ENCODE results near the gene JPH4. TPM values are rescaled to one million over a fixed set of nuclear protein-coding genes. Genes with fewer than 3 reads are reported as not detected.

Gene JPH4
- total RNA-seq, 2 donors from 2014 or later, result 0.18 to 0.91 TPM

DNA sequence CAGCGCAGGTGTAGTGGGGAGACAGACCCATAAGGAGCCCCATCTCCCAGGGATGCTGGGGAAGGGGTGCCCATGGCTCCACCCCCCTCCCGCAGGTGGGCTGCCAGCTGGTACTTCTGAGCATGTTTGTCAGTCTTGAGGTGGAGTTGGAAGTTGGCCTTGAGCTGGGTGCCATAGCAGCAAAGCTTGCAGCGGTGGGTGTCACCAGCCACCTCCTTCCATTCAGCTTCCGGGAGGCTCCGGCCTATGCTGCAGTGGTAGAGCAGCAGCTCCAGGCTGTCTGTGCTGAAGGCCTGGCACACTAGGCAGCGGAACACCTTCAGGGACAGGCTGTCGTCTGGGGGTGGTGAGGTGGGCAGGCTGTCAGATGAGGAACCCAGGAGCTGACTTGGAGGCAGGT, 45.9 kb downstream of the JPH4 start:
- TF ChIP-seq, protein P1, sequence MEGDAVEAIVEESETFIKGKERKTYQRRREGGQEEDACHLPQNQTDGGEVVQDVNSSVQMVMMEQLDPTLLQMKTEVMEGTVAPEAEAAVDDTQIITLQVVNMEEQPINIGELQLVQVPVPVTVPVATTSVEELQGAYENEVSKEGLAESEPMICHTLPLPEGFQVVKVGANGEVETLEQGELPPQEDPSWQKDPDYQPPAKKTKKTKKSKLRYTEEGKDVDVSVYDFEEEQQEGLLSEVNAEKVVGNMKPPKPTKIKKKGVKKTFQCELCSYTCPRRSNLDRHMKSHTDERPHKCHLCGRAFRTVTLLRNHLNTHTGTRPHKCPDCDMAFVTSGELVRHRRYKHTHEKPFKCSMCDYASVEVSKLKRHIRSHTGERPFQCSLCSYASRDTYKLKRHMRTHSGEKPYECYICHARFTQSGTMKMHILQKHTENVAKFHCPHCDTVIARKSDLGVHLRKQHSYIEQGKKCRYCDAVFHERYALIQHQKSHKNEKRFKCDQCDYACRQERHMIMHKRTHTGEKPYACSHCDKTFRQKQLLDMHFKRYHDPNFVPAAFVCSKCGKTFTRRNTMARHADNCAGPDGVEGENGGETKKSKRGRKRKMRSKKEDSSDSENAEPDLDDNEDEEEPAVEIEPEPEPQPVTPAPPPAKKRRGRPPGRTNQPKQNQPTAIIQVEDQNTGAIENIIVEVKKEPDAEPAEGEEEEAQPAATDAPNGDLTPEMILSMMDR (conservative IDR thresholded peaks at IDR 0.05), result no peak
- no peak overlapping the region for H3K4me3 Mint-ChIP-seq
- no peak overlapping the region for H3K9ac ChIP-seq (ENCODE audit: extremely low read depth, low read length, poor library complexity, severe bottlenecking)
- DNase-seq, result no peak
- peaks cover 4% of the 10 kb centered on the region for H3K4me1 ChIP-seq (ENCODE audit: control insufficient read depth, insufficient read depth, low read length)
- no peak overlapping the region for H3K4me3 ChIP-seq (ENCODE audit: low read length)
- H3K27me3 ChIP-seq (ENCODE audit: control insufficient read depth, insufficient read depth, low read length, poor library complexity, severe bottlenecking), result no peaks in the 10 kb centered on the region
- H3K9me3 Mint-ChIP-seq, result no peaks in the 10 kb centered on the region
- H3K9me3 ChIP-seq (ENCODE audit: control insufficient read depth, low read length), result no peaks in the 10 kb centered on the region
- WGBS, 2 experiments (ENCODE audit: insufficient coverage in 1 of 2, insufficient read length in 1 of 2), result 93 to 95% methylated on average over 5 to 7 of the region's 7 CpGs
- peaks cover 13% of the 10 kb centered on the region for H3K4me1 Mint-ChIP-seq
- H3K27me3 Mint-ChIP-seq (ENCODE audit: insufficient read depth), result no peaks in the 10 kb centered on the region
- peaks cover 4% of the 10 kb centered on the region for H3K36me3 ChIP-seq (ENCODE audit: control insufficient read depth, insufficient read depth, low read length)
- H3K27ac ChIP-seq (ENCODE audit: low read depth, low read length), result no peak overlapping the region
- H3K27ac Mint-ChIP-seq, result no peak overlapping the region
- peaks cover 18% of the 10 kb centered on the region for H3K36me3 Mint-ChIP-seq (ENCODE audit: low read depth)

DNA sequence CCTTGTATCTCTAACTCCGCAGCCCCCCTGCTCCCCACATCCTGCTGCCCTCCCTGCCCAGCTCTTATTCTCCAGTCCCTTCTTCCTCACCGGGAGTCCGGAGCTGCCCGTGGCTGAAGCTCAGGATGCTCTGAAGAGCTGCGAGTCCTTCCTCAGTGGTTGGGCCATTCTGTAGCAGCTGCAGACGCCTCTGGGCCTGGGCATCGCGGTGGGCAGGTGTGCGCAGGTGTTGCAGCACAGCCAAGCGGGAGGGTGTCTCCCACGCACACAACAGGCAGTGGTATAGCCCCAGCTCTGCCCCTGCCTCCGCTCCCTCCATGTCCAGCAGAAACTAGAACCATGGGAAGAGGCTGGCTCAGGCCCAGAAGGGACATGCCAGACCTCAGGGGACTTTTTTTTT, 47.2 kb downstream of the JPH4 start:
- no peak overlapping the region for H3K27ac ChIP-seq (ENCODE audit: low read depth, low read length)
- Mint-ChIP-seq H3K27me3 (ENCODE audit: insufficient read depth) (no peaks in the 10 kb centered on the region), H3K4me1 (peaks cover 5% of the 10 kb centered on the region), H3K9me3 (no peaks in the 10 kb centered on the region), H3K4me3 (no peak overlapping the region), H3K27ac (no peak overlapping the region), H3K36me3 (ENCODE audit: low read depth) (peaks cover 28% of the 10 kb centered on the region)
- H3K36me3 ChIP-seq (ENCODE audit: control insufficient read depth, insufficient read depth, low read length), result peaks cover 13% of the 10 kb centered on the region
- WGBS, 2 experiments (ENCODE audit: insufficient coverage in 1 of 2, insufficient read length in 1 of 2), result 95 to 99% methylated on average over 11 to 12 of the region's 12 CpGs
- H3K27me3 ChIP-seq (ENCODE audit: control insufficient read depth, insufficient read depth, low read length, poor library complexity, severe bottlenecking), result no peaks in the 10 kb centered on the region
- H3K9me3 ChIP-seq (ENCODE audit: control insufficient read depth, low read length), result no peaks in the 10 kb centered on the region
- no peaks in the 10 kb centered on the region for H3K4me1 ChIP-seq (ENCODE audit: control insufficient read depth, insufficient read depth, low read length)
- TF ChIP-seq, protein P1 (conservative IDR thresholded peaks at IDR 0.05), result no peak
- no peak overlapping the region for H3K4me3 ChIP-seq (ENCODE audit: low read length)
- DNase-seq, result no peak
- H3K9ac ChIP-seq (ENCODE audit: extremely low read depth, low read length, poor library complexity, severe bottlenecking), result no peak overlapping the region

DNA sequence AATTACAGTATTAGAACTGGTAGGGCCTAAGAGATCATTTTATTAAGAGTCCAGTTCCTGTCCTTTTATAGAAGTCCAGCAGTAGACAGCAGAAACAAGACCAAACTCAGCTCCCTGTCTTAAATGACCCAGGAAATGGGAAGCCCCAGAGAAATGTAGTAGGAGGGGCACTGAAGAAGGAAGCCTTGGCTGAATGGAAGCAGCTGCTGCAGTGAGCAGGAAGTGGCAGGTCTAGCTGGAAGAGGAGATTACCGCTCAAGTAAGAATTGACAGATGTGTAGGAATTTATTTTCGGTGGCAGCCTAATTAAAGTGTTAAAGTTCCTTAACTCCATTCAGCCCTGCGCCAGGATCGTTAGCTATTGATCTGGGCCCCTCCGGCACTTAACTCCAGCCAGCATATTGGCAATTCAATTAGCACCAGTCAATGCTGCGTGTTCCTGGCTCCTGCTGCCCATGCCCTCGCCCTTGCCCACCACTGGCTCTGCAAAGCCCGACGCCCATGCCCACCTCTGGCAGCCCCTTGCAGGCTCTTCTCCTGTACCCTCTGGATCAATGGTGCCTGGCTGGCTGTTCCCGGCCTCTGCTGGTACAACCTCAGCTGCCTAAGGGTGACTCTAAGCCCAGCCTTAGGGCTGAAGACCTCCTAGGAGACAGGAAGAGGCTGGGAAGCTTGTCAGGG, 48.1 kb downstream of the JPH4 start:
- Histone ChIP-seq H3K27me3 (ENCODE audit: control insufficient read depth, insufficient read depth, low read length, poor library complexity, severe bottlenecking) (no peaks in the 10 kb centered on the region), H3K9me3 (ENCODE audit: control insufficient read depth, low read length) (no peaks in the 10 kb centered on the region), H3K36me3 (ENCODE audit: control insufficient read depth, insufficient read depth, low read length) (peaks cover 13% of the 10 kb centered on the region), H3K9ac (ENCODE audit: extremely low read depth, low read length, poor library complexity, severe bottlenecking) (no peak overlapping the region), H3K27ac (ENCODE audit: low read depth, low read length) (no peak overlapping the region), H3K4me1 (ENCODE audit: control insufficient read depth, insufficient read depth, low read length) (no peaks in the 10 kb centered on the region), H3K4me3 (ENCODE audit: low read length) (no peak overlapping the region)
- TF ChIP-seq, protein P1 (conservative IDR thresholded peaks at IDR 0.05), result no peak
- Mint-ChIP-seq H3K27ac (peak overlapping the region; percentile 4), H3K36me3 (ENCODE audit: low read depth) (peaks cover 36% of the 10 kb centered on the region), H3K9me3 (no peaks in the 10 kb centered on the region), H3K4me1 (peaks cover 5% of the 10 kb centered on the region), H3K4me3 (no peak overlapping the region), H3K27me3 (ENCODE audit: insufficient read depth) (no peaks in the 10 kb centered on the region)
- DNase-seq, result no peak
- WGBS, 2 experiments (ENCODE audit: insufficient coverage in 1 of 2, insufficient read length in 1 of 2), result 93 to 95% methylated on average over 8 to 10 of the region's 10 CpGs

All from endodermal cell (in vitro differentiated cells).